Osteocyte (in vitro differentiated cells): ENCODE results near the gene KRTAP2-2. TPM values are rescaled to one million over a fixed set of nuclear protein-coding genes. Genes with fewer than 3 reads are reported as not detected.
A peak's percentile ranks its signal among the peaks of the same experiment; 100 is the strongest.
"Not testable (repeated sequence)": the region's sequence is repeated elsewhere in the genome, so short reads cannot be mapped to it uniquely, and the experiment has no call there.

Experiments
- DNase-seq: peaks from one replicate; pipeline ENCODE4 v3.0.0; 2021; ENCODE audit warnings: mixed read lengths; ENCODE audit not compliant: unreplicated experiment; ENCODE audit errors: extremely low spot score
- H3K27ac Mint-ChIP-seq: one replicate; pipeline ENCODE4 v1.8.0; 2021; ENCODE audit warnings: mild to moderate bottlenecking, mixed read lengths; ENCODE audit not compliant: unreplicated experiment
- H3K27me3 Mint-ChIP-seq: one replicate; pipeline ENCODE4 v1.8.0; 2021; ENCODE audit warnings: mixed read lengths; ENCODE audit not compliant: unreplicated experiment
- H3K36me3 Mint-ChIP-seq: one replicate; pipeline ENCODE4 v1.8.0; 2021; ENCODE audit warnings: mixed read lengths; ENCODE audit not compliant: unreplicated experiment
- H3K4me1 Mint-ChIP-seq: one replicate; pipeline ENCODE4 v1.8.0; 2021; ENCODE audit warnings: mixed read lengths; ENCODE audit not compliant: unreplicated experiment
- H3K4me3 Mint-ChIP-seq: one replicate; pipeline ENCODE4 v1.8.0; 2021; ENCODE audit warnings: mild to moderate bottlenecking, moderate library complexity, mixed read lengths; ENCODE audit not compliant: unreplicated experiment
- H3K9me3 Mint-ChIP-seq: one replicate; pipeline ENCODE4 v1.8.0; 2021; ENCODE audit warnings: mixed read lengths; ENCODE audit not compliant: unreplicated experiment
- CTCF ChIP-seq: fragments of 200-600 bp; sonication (generic); IDR thresholded peaks from 2 replicates; pipeline ENCODE4 v1.5.0; 2021; ENCODE audit warnings: antibody characterized with exemption, mild to moderate bottlenecking, moderate library complexity
- total RNA-seq: library from RNA; stranded (reverse); gene quantifications from 2 replicates; pipeline ENCODE4 v1.2.1, GENCODE V29; 2021

KRTAP2-2 gene
- total RNA-seq, 1 donor from 2014 or later: not detected

GRCh38 chr17:41052566-41052965 lies 2.5 kb downstream of the KRTAP2-2 start:
- TF ChIP-seq CTCF: no peak
- Mint-ChIP-seq H3K27ac (no peak overlapping the region), H3K4me3 (no peak overlapping the region), H3K27me3 (no peaks in the 10 kb centered on the region), H3K9me3 (peaks cover 10% of the 10 kb centered on the region), H3K4me1 (peaks cover 23% of the 10 kb centered on the region), H3K36me3 (peaks cover 4% of the 10 kb centered on the region)
- DNase-seq: no peak

GRCh38 chr17:41049110-41049509 lies 5.9 kb downstream of the KRTAP2-2 start:
- Mint-ChIP-seq H3K36me3 (peaks cover 4% of the 10 kb centered on the region), H3K9me3 (peaks cover 4% of the 10 kb centered on the region), H3K27ac (peak overlapping the region; percentile 87), H3K4me1 (peaks cover 24% of the 10 kb centered on the region), H3K4me3 (no peak overlapping the region), H3K27me3 (no peaks in the 10 kb centered on the region)
- no peak for TF ChIP-seq CTCF
- no peak for DNase-seq

GRCh38 chr17:41048441-41048840 lies 6.6 kb downstream of the KRTAP2-2 start:
- Mint-ChIP-seq H3K27me3 (no peaks in the 10 kb centered on the region), H3K4me1 (peaks cover 25% of the 10 kb centered on the region), H3K9me3 (peaks cover 7% of the 10 kb centered on the region), H3K27ac (peak overlapping the region; percentile 87), H3K4me3 (no peak overlapping the region), H3K36me3 (peaks cover 2% of the 10 kb centered on the region)
- TF ChIP-seq CTCF: no peak
- no peak for DNase-seq

- H3K9me3 Mint-ChIP-seq: peaks cover 18% of the 10 kb centered on the region
- not testable (repeated sequence) for H3K36me3 Mint-ChIP-seq, DNase-seq, H3K4me3 Mint-ChIP-seq, H3K27me3 Mint-ChIP-seq
- peaks cover 21% of the 10 kb centered on the region for H3K4me1 Mint-ChIP-seq
- peak within 1 kb of the TSS; percentile 87 for H3K27ac Mint-ChIP-seq
These were observed 8.1 kb downstream of the KRTAP2-2 start, which contains the start of gene KRTAP2-1 for GRCh38 chr17:41046735-41047465. KRTAP2-1 (minus strand) TSS chr17:41047316; CDS start chr17:41047267, 49 bp downstream.

GRCh38 chr17:41042953-41043352 lies 12.1 kb downstream of the KRTAP2-2 start:
- DNase-seq: no peak
- Mint-ChIP-seq H3K27me3 (no peaks in the 10 kb centered on the region), H3K27ac (no peak overlapping the region), H3K9me3 (peaks cover 18% of the 10 kb centered on the region), H3K36me3 (no peaks in the 10 kb centered on the region), H3K4me3 (no peak overlapping the region), H3K4me1 (peaks cover 6% of the 10 kb centered on the region)
- no peak for TF ChIP-seq CTCF

GRCh38 chr17:41040783-41041571 lies 14.1 kb downstream of the KRTAP2-2 start, which contains the start of gene KRTAP1-1:
KRTAP1-1 (minus strand) TSS chr17:41041450; CDS start chr17:41041397, 53 bp downstream.
- not testable (repeated sequence) for H3K4me3 Mint-ChIP-seq, H3K4me1 Mint-ChIP-seq, H3K27me3 Mint-ChIP-seq, DNase-seq, H3K36me3 Mint-ChIP-seq, H3K27ac Mint-ChIP-seq
- H3K9me3 Mint-ChIP-seq: peaks cover 18% of the 10 kb centered on the region
